SKM-1 (cell line): ENCODE data around the gene BACE2.

Experiments
- DNase-seq: peaks from one replicate; lab custom pipeline; 2025; ENCODE audit not compliant: unreplicated experiment; lab: John Stamatoyannopoulos, UW

Gene BACE2

DNA sequence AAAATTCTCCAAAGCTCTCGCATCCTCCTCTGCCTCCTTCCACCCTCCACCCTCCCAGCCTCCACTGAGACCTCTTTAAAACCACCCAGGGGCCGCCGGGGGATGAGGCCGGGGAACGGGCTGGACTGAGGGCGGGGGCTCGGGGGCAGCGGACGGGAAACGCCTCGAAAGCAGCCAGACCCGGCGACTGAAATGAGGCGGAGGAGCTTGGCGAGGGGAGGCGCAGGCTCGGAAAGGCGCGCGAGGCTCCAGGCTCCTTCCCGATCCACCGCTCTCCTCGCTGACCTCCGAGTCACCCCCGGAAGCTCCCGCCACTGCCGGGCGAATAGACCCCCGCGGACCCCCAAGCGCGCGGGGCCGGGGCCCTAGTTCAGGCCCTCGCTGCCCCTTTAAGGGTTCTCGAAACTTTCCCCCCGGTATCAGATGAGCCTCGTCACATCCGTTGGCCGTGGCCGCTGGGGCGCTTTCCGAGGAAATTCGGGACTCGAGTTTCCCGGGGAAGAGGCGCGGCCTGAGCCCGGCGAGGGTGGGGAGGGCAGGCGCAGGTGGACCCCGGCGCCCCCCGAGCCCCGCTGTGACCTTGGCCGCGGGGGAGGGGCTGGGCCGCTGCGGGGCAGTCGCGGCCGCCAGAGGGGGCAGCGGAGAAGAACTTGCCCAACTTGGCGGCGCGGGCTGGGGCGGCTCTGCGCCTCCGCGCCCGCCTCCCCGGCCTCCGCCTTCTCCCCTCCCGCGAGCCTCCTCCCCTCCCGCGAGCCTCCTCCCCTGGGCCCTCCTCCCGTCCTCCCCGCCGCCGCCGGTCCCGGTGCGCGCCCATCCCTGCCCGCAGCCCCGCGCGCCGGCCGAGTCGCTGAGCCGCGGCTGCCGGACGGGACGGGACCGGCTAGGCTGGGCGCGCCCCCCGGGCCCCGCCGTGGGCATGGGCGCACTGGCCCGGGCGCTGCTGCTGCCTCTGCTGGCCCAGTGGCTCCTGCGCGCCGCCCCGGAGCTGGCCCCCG, at the start of gene BACE2:
BACE2 (plus strand) TSS at position 813 of the 995 bp plus-strand sequence; CDS start at position 917, 104 bp downstream.
- DNase-seq = peak; percentile 44

DNA sequence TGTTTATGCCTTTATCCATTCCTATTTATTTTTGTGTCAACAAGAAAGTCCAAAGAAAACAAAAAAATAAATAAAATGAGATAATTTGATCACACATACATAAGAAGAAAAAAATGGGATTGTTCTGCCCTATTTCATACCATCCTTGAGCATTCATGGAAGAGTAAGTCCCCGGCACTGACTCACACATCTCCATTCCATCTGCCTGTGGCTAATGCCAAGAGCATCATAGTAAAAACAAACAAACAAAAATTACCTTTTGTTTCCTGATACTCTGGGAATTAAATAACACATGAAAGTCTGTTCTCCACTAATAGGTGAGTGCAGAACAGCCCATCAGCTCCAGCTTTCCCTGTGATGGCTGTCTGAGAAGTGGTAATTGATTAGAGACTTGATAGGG, 48.1 kb upstream of the BACE2 start:
- DNase-seq = no peak

DNA sequence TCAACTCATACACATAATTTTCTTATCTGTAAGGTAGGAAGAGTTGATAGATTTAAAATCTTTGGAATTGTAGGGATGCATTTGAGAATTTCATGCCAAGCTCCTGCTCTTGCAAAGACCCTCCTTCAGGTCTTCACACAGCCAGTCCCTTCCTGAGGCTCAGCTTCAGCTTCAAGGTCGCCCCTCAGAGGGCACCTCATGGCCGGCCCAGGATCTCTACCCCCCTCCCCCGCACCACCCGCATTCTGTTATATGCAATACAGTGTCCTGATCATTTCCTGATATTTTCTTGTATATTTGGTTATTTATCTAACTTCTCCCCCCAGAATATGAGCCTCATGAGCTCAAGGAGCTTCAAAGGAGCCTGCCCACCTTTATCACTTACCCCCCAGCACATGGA, 47.0 kb upstream of the BACE2 start:
- DNase-seq = no peak

DNA sequence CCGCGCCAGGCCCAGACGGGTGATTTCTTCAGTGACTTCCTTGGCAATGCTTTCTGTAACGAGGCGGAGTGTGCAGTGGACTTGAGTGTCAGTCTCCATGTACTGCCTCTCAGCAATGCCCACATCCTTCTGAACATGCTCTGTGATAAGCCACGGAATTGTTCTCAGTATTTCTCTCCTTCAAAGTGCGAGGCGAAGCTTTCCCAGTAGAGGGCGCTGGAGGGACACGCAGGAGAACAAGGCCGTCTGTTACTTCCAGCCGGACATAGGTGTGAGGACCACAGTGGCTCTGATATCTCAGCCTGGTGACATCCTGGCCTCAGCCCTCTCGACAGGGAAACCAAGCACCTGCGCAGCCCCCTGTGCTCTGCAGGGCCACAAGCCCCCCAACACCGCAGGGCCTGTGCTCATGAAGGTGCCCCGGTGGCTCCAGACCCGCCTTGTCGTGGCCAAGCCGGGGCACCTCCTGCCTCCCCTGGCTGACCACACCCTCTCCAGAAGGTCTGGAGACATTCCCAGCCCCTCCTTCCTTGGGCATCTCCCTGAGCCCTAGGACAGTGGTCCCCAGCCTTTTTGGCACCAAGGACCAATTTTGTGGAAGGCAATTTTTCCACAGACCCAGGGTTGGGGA, 46.1 kb upstream of the BACE2 start:
- DNase-seq = peak; percentile 77

DNA sequence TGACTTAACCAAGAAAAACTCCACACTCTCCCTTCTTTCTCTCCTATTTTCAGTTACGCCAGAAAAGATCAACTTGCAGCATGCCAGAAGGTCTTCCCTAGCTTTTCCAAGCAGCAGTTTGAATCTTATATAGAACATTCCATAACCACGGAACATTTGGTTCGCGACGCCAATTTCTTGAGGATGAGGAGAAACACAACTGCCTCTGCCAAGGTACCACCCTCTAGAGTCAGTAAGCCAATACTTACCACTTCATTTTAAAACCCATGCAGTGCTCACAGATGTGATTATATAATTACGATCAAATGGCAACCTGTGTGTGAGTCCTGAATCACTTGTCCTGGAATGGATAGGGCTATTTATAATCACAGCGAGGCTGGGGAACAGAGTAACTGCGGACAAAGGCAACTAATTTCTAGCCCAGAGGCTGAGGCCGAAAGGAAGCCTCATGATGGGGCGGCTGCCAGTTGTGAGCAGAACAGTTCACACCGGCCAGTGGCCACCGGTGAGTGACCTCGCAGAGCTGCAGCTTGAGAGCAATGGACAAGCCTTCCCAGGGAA, 43.2 kb upstream of the BACE2 start:
- DNase-seq = no peak

DNA sequence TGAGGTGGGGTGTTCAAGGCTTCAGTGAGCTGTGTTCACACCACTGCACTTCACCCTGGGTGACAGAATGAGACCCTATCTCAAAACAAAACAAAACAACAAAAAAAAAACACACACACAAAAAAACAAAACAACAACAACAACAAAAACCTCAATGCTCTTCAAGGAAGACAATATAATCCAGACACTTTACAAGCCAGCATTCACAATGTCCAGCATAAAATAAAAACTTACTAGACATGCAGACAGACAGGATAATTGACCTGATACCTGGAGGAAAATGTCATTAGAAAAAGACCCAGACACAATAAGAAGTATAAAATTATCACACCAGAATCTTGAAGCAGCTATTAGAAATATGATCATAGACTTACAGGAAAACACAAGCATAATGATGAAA, 39.0 kb upstream of the BACE2 start:
- no peak for DNase-seq

DNA sequence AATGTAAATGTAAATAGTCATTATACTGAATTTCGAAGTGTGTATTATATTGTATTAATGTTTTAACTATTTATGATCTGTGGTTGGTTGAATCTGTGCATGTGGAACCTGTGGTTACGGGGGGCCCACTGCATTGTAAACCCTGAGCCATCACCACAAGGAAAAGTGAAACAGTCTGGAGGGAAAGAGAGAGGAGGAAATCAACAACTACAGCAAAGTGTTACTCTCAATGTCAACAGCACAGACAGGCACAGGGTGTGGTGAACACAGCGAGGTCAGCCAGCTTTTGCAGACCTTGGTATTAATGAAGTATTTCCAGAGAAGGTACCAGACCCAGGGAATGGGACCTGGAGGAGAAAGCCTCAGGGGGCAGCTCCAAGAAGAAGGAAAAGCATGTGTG, 37.1 kb upstream of the BACE2 start:
- DNase-seq = no peak

DNA sequence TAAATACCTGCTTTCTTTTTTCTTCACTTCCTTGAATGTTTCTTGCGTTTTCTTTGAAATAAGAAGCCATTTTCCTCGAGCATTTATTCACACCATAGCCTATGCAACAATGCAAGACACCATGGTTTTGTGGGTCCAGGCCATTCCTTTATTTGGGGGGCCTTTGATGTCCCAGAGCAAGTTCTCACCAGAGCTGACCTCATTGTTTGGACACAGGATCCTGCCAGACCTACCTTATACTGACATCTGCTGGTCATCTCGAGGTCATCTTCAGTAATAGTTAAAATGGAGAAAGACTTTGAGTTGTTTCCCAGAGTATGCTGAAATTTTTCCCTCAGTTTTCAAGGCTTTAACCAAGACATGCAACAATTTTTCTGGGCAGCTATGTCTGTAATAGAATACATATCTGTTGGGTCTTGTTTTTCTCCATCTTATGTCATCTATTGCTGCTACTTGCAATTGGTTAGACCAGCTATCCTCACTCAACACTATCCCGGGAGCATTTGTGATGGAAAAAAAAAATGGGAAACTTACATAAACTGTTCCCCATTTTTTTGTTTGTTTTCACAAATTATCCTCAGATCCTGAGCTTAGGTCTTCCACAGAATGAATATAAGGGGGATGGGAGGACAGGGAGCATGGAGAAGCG, 34.0 kb upstream of the BACE2 start:
- peak; percentile 60 for DNase-seq

DNA sequence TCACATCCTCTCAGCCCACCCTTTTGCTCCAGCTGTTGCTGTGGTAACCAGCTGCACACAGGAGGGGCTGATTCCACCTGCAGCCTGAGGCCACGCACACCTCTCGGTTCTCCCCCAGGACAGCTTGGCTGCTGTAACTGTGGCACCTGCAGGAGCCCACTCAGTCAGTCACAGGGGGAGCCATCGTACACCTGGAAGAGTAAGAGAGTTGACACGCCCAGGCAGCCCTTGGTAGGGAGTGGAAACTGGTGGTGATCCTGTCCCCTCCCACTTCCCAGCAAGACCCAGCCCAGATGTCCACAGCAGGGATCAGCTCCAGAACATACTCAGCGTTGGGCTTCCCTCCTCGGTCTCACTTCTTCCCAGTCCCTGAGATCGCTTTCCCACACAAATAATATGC, 32.2 kb upstream of the BACE2 start:
- no peak for DNase-seq

DNA sequence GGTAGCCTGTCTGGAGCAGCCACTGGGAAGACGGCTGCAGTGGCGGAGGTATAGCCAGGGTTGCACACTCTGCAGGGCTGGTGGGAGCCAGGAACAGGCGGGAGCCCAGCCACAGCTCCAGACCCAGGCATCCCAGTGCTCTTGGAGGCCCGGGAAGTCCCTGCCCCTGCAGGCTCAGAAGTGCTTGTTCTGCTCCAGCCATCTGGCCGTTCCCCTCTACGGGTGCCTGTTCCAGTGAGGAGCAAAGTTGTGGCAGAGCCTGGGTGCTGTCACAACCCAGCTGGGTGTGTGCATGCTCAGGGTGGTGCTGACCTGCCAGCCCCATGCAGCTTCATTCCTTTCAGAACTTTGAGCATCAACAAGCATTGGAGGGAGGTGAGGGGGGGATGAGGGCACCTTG, 31.7 kb upstream of the BACE2 start:
- no peak for DNase-seq

DNA sequence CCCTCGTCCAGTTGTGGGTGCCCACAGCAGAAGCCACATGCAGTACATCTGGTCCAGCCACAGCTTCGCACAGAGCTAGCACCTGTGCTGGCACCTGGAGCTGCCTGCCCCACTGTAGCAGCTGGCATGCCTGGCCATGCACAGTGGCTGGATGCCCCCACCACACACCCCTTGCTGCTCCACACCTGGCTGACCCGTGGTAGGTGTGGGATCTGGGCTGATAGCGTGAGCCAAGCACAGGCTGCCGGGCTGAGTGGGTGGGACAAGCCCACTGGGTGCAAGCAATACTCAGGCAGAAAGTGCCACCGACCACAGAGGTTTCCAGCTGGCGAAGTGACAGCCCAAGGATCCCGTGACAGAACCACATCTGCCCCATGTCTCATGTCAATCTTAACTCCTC, 30.6 kb upstream of the BACE2 start:
- DNase-seq = no peak

DNA sequence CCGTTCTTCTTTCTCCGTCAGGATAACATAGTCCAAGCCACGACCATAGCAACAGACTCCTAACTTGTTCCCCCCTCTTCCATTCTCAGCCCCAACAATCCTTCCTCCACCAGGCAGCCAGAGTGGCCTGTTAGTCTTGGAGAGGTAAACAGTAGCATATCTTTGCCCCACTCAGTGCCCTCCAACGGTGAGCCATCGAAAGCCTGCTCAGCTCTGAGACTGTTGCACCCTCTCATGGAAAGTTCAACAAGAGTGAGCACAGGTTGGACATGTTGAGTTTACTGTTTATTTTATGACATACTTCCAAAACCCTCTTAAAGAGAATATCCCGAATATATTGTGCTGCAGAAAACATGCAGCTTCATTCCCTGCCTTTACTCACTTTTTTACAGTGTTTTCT, 30.1 kb upstream of the BACE2 start:
- no peak for DNase-seq

DNA sequence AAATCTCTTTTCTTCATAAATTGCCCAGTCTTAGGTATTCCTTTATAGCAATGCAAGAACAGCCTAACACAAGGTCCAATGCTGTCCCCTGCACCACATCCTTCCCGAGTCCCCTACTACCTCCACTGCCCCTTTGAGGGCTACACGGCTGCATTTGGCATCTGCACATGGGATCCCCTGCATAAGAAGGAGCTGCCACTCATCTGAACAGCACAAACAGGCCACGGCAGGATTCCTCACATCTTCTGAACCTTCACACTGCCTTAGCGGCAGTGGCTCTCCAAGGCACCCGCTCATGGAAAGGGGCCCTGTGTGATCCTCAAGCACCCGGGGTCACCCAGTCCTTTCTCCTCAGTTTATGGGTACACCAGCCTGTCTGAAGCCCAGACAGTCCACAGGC, 29.2 kb upstream of the BACE2 start:
- no peak for DNase-seq

DNA sequence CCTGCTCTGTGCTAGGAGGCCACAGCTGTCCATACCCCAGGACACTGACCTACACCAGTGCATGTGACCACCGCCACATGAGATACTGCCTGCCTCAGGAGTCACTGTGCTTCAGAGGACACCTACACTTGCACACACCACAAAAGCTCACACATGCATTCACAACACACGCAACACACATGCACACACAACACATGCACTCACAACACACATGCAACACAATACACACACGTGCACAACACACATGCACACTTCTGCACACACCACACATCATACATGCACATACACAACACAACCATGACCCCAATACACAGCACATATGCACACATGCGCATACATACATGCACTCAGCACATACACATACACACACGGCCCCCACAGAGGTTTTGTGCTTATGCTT, 28.7 kb upstream of the BACE2 start:
- DNase-seq = no peak

DNA sequence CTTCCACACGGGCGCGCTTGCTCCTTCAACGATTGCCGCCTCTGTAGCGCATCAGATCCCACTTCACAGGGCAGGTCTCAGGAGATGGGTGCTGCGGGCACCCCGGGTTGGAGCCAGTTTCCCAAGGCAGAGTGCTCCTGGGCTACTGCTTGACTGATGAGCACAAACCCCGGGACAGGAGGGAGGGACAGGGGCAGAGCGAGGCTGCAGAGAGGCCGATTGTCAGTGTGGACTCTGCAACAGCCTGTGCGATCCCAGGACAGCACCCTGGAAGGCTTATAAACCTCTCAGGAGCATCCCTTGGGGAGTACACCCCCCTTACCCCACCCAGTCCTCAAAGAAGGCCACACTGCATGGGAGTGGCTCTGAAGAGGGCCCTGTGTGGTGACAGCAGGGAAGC, 28.0 kb upstream of the BACE2 start:
- no peak for DNase-seq

DNA sequence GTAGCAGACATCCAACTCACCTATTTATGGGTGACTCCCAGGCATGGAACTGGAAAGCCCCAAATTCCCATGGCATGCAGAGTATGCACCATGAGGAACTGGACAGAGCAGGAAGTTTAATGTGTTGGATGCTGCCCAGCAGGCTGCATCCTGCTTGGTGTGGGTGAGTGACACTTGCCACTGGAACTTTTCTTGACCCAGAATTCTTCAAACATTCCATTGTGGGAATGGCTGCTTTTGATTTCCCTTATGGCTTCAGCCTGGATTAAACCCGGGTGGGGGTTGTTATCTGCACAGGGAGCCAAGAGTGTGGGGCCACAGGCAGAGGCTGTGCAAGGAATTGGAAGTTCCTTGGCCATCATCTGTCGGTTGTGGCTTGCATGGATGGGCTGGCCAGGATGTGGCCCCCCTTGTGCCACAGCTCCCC, 26.9 kb upstream of the BACE2 start:
- DNase-seq = no peak

DNA sequence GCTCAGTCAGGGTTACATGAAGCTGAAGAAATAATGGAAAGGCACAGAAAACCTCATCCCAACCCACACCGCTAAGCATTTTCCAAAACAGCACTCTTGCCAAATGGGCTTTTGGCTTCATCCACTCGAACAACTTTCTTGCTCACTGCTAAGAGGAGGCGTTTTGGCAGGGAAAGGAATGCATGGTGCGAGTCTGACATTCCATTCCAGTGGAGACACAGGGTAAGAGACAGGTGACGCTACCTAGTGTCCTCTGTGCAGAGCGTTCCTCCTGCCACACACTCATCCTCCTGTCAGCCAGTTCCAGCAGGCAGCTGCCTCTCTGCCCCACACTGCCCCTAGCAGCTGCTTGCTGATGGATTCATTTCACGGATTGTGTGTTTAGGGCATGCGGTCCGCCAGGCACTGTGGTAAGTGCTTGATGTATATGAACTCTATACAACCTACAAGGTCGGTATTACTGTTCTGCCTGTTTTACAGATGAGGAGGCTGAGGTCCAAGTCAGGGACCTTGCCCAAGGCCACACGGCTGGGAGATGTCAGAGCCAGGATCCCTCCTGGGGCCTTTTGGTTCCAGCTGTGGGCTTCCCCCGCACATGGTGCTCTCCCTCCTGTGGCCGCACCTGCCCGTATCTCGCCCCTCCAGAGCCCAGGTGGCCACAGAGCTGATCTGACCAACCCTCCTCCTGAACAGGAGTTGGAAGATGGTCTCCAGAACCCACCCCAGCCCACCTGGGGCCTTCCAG, 25.7 kb upstream of the BACE2 start:
- no peak for DNase-seq

DNA sequence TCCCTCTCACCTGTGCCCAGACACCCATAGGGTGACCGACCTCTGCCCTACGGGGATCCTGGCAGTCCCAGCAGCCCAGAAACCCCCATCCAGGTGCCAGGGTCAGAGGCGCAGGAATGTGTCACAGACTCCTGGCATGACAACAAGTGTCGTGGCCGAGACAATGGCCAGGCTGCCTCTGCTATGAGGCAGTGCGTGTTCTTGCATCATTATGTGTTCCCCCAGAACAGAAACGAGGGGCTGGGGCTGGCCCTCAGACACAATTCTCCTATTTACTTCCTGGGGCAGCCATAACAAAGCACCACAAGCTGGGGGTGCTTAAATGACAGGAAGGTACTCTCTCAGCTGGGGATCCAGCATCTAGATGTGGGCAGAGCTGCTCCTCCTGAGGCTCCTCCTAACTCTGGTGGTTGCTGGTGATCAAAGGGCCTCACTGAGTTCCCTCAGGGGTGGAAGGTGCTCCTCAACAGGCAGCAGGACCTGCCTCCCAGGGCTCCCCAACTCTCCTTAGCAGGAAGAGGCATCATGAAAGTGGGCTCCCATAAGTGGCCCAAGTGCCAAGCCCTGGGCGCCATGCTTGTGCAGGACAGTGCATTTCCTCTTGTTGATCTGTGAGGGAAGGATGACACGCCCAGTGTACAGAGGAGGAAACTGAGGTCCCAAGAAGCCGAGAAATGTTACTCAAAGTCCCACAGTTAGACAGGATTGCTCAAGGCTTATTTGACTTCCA, 24.2 kb upstream of the BACE2 start:
- DNase-seq = no peak

DNA sequence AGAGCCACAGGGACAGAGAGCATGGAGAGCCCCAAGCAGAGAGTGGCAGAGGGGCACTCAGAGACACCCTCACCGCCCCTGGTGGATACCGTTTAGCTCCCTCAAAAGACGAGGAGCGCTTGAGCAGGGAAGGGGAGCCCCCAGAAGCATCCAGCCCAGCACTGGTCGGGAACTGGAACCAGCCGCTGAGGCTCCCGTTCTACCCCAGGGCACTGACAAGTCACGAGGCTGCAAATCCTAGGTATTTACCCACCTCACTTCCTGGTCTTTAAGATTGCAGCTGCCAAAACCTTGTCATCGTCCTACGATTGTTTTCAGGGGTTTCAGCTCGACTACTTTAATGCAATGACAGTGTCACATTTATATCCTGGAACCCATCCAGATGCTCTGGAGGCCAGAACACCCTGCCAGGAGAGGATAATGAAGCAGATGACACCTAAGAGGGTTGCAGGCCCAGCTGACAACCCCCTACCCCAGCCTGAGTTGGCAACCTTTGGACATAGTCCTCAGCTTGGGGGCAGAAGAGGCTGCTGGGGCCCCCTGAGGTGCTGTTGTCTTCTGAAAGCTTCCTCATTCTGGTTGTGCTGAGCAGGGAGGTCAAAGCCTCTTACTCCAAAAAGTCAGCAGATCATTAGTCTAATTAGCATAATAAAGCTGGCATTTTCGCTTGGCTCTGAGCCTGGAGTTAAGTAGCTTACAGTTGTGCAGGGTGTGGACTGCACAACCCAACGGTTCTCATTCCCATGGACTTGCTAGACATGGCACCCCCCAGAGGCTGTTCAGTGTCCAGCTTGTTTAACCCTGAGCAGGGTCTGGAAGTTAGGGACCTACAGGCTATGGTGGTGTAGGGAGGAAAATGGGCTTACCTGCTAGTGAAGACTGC, 20.6 kb upstream of the BACE2 start:
- no peak for DNase-seq
